Activated CD4-positive, alpha-beta T cell treated with anti-CD3 and anti-CD28 coated beads, Interleukin-2, Interleukin-6, amounts not matched to agents 100 ng/mL and 50 ng/mL, durations not matched to agents 16 hours and 8 hours (primary cell): ENCODE data around the gene PRIMA1.
A peak's percentile ranks its signal among the peaks of the same experiment; 100 is the strongest.

ENCODE experiments used
- DNase-seq: peaks from one replicate; pipeline ENCODE4 v3.0.0-alpha.2; 2020

The PRIMA1 gene

DNA sequence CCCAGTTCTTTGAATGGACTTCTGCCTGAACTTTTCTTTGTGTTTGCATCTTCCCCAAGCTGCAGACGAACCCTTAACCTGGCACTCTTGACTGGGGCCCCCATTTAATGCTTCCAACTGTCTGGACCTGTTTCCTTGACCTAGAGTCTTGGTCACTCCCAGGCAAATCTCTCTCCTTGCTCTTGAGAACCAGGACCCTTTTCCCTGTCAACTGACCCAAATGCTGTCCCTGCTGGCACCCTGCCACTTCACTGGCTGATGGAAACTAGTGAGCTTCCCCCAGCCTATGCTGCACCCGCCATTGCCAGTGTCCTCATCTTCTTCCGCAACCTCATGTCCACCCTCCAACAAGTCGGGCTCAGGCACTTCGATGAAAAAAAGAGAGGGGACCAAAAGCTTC, 79.5 kb downstream of the PRIMA1 start:
- DNase-seq = no peak

DNA sequence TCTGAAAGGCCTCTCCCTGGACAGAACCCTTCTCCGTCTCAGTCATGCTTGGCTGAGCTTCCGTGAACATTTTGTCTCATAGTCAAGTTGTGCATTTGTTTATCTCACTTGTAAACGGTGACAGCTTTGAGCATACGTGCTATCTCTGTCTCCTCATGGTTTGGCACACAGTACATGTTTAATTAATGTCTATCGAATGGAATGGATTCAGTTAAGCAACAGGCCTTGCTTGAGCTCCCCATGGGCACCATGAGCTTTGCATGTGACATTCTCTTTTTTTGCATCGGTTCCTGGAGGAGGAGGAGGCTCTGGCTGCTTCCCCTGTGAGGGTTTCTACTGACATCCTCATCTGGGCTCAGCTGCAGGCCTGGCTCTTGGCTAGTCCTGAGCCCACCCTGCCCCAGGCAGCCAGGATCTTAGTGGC, 80.0 kb downstream of the PRIMA1 start:
- DNase-seq = no peak

DNA sequence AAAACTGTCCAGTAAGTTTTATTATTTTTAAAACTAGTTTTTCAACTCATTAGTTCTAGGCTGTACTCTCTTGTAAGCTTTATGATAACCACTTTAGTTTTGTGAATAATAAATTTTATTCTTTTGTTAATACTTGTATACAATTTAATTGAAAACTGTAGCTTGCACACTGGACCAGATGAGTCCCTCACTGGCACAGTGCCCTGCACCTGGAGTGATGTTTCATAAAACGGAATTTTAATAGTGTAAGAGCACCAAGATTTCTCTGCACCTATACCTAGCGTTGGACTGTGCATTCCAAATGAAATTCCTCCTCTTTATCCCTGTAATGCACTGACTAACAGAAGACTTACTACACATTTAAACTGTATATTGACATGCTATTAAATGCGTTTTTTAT, 80.8 kb downstream of the PRIMA1 start:
- DNase-seq = no peak

DNA sequence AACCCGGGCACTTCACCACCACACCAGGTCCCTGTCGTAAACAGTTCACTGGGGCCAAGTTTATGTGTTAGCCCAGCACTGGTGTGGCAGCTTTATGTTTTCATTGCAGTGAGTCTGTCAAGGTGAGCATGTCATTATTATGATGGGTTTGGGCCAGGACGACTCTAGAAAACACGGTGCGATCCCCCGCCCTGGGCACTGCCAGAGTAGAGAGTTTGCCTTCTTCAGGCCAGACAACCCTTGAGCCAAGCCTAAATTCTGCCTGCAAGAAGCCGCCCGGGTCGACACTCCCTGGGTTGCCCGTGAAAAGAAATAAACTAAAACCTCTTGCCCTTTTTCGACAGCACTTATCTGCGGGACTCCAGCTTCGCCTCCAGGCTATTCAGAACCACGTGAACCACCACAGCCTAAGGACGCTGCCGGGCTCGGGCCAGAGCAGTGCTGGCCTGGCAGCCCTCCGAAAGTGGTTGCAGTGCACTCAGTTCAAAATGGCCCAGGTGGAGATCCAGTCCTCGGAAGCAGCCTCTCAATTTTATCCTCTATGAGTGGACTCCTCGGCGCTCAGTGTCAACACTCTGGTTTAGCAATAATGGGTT, 81.8 kb downstream of the PRIMA1 start:
- DNase-seq = no peak

GRCh38 chr14:93705513-93706156, 82.7 kb downstream of the PRIMA1 start:
- no peak for DNase-seq

DNA sequence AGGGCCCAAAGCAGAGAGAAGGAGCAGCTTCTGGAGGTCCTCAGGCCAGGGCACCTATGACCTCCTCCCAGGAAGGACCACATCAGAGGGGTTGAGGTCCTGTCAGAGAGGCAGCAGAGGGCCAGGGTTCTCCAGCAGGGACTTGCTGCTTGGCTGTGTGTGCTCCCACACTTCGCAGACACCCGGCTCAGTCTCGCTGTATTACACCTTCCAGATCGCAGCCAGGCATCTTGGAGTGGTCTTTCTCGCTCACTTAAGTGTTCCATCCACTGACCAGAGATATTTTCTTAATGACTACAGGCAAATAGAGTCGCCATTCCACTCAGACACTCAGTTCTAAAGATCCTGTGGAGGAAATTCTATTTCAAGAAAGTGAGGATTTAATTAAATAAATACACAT, 84.3 kb downstream of the PRIMA1 start:
- DNase-seq = no peak

- DNase-seq = no peak
Measured at GRCh38 chr14:93702946-93703345, 85.3 kb downstream of the PRIMA1 start.

DNA sequence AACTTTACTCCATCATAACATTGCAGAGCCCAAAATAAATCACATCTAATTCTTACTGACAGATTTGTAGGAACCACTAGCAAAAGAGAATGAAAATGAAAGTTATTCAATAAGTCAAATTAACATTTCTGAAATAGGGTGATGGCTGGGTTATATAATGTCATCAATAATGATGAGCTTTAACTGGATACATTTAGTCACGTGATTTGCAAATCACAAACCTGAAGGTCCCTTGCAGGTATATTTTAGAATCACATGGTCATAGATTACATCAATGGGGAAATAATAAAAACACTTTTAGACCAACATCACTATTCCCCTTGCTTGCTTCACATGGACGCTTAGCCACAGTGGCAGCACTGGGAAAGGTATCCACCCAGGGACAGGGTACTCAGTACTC, 86.7 kb downstream of the PRIMA1 start:
- DNase-seq = no peak

GRCh38 chr14:93700928-93701327, 87.4 kb downstream of the PRIMA1 start:
- no peak for DNase-seq

- no peak for DNase-seq
Measured at GRCh38 chr14:93693914-93694313, 94.4 kb downstream of the PRIMA1 start.

- DNase-seq = no peak
Measured at GRCh38 chr14:93691042-93691780, 97.1 kb downstream of the PRIMA1 start.

- no peak for DNase-seq
Measured at GRCh38 chr14:93690146-93690545, 98.1 kb downstream of the PRIMA1 start.

- no peak for DNase-seq
Measured at GRCh38 chr14:93688820-93689219, 99.5 kb downstream of the PRIMA1 start.

DNA sequence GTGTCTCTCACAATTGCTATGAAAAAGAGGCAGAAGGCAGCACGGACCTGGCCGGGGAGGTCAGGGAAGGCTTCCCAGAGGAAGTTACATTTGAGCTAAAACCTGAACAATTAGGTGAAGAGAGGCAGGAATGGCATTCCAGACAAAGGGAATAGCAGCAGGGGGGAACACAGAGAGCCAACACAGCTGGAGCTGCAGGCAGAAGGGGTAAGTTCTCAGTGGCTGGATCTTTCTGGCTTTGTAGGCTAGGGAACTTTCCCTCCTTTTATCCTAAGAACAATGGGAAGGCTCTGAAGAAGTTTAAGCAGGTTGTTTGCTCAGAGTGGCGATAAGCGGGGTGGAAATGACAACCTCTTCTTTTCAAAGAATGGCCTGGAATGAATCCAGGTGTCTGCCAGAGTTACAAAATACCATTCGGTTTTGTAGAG, 100.0 kb downstream of the PRIMA1 start:
- DNase-seq = no peak

DNA sequence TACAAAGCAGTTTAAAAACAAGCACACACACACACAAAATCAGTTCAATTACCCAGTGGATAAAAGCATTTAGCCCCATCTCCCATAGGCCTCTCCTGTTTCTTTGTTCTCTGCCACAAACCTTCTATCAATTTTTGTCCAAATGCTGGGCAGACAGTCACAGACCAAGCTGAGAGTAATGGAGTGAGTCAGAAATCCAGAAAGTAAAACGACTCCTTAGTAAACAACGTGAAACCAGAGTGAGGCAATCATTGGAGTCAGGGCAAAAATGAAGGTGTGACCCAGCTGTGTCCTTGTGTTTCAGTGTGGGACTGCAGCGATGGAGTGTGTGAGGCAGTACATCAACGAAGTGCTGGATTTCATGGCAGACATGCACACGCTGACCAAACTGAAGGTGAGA, 102.0 kb downstream of the PRIMA1 start:
- DNase-seq = no peak

GRCh38 chr14:93685121-93685895, 103.0 kb downstream of the PRIMA1 start:
- no peak for DNase-seq

DNA sequence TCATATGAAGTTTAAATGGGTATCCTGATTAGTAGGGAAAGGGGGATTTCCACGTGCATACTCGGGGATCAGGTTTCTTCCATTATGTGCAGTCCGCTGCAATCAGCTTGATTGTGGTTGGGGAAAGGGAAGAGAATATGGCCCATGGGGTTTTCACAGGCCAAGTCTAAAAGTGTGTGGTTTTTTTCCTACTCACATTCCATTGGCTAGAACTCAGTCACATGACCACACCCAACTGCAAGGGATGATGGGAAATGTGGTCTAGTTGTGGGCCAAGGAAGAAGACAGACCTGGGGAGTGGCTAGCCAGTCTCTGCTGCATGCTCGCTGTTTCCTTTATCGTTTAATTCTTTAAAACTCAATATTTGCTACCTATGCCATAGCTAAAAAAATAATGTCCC, 105.1 kb downstream of the PRIMA1 start:
- DNase-seq = peak; percentile 5

DNA sequence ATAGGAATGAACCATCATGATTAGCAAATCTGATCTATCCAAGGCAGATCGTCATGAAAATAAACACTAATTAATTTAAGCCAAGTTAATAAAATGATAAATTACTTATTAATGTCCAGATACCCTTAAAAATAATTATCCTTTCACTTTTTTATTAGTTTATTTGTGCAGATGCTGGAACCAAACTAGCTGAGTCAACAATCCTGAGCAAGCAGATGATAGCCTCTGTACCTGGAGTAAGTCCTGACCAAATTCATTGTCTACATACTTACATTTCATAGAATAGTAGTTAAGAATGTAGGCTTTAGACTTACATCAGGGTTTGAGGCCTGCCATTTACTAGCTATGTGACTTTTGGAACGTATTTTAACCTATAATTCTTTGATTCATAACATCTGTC, 105.8 kb downstream of the PRIMA1 start:
- no peak for DNase-seq

DNA sequence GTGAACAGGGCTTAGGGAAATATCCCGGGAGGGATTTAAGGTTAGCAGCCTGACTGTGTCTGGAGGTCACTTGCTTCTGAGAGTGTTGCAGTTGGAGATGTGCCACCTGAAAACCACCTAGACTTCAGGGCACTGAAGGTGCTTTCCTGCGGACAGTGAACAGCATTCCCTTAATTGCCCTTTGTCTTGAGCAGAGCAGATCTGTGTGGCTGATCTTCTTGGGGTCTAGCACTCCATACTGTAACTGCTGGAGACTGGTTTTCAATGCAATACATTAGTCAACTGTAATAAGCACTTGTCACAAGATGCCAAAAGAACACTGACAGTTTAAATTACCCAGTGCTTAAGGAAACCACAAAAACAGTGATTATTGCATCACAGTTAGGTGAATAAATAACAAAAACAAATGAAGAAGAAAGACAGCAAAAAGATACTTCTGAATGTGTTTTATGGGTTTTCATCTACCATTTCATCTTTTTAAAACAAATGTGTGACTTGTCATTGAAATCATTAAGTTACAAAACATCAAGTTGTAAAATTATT, 111.8 kb downstream of the PRIMA1 start:
- DNase-seq = no peak

DNA sequence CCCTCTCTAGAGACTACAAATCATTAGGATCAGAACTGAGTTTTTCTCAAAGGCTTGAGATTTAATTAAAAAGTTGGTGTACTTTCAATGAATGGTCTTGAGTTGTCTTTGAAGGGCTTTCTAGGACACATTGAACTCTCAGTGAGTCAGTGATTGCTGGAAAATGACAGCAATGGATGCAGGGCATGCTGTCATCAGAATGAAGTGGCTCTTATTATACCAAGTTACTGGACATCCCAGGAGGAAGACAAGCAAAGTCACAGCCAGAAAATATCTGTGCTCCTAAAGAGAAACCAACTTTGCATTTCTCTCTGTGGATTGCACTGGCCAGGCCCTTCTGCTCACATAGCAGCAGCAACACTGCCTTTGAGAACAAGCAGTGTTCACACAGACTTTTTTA, 112.6 kb downstream of the PRIMA1 start:
- no peak for DNase-seq

DNA sequence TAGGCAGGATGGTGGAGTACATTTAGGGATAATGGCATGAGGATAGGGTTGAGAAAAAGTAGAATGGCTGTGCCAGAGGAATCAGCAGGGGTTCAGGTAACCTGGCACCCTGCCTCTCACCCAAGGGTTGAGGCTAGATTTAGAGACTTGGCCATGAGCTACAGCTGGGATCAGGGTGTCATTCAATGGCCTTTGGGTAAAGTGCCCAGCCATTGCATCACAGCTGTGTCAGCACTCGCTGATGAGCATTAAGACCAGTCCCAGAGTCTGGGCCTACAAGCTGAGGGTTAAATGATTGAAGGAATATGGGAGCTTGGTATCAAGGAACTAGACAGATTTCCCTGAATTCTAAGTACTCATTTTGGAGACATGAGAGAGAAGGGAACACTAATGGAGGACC, 113.9 kb downstream of the PRIMA1 start:
- no peak for DNase-seq

- DNase-seq = no peak
Measured at GRCh38 chr14:93669632-93670031, 118.7 kb downstream of the PRIMA1 start.
